Ectodermal cell (in vitro differentiated cells): ENCODE measurements around the gene LRP1-AS.

Source experiments
- H3K27ac ChIP-seq: 2 replicates; pipeline ENCODE4 v1.7.0; 2013; ENCODE audit warnings: mild to moderate bottlenecking, low read depth, low read length; ENCODE audit not compliant: insufficient read depth, poor library complexity, severe bottlenecking
- H3K27me3 ChIP-seq: 2 replicates; pipeline ENCODE4 v1.7.0; 2013; ENCODE audit warnings: mild to moderate bottlenecking, low read length; ENCODE audit not compliant: insufficient read depth, control insufficient read depth, poor library complexity, severe bottlenecking
- H3K36me3 ChIP-seq: one replicate; pipeline ENCODE4 v1.7.0; 2013; ENCODE audit warnings: low read length; ENCODE audit not compliant: control insufficient read depth, insufficient read depth
- H3K4me1 ChIP-seq: one replicate; pipeline ENCODE4 v1.7.0; 2013; ENCODE audit warnings: low read length; ENCODE audit not compliant: control insufficient read depth, insufficient read depth
- H3K4me3 ChIP-seq: 2 replicates; pipeline ENCODE4 v1.7.0; 2013; ENCODE audit warnings: low read depth, low read length, control low read depth; ENCODE audit not compliant: insufficient read depth
- H3K9me3 ChIP-seq: 2 replicates; pipeline ENCODE4 v1.7.0; 2013; ENCODE audit warnings: mild to moderate bottlenecking, low read length, moderate library complexity; ENCODE audit not compliant: control insufficient read depth
- WGBS, 2 experiments: methylation state at CpG; one replicate each; pipeline ENCODE4 v1.1.7; 2013; ENCODE audit warnings: missing lambda C conversion rate in 2 of 2; 5-methylcytosine and 5-hydroxymethylcytosine counted together

The LRP1-AS gene

GRCh38 chr12:57099766-57100165 lies 47.7 kb downstream of the LRP1-AS start:
- peaks cover 4% of the 10 kb centered on the region for H3K4me1 ChIP-seq
- no peak overlapping the region for H3K4me3 ChIP-seq
- no peak overlapping the region for H3K27ac ChIP-seq
- no peaks in the 10 kb centered on the region for H3K9me3 ChIP-seq
- peaks cover 9% of the 10 kb centered on the region for H3K36me3 ChIP-seq
- WGBS, 2 experiments = 92 to 93% methylated on average over 12 of the region's 12 CpGs
- no peaks in the 10 kb centered on the region for H3K27me3 ChIP-seq

- H3K36me3 ChIP-seq = peaks cover 13% of the 10 kb centered on the region
- no peaks in the 10 kb centered on the region for H3K27me3 ChIP-seq
- peaks cover 10% of the 10 kb centered on the region for H3K4me1 ChIP-seq
- no peak overlapping the region for H3K27ac ChIP-seq
- 94 to 96% methylated on average over 11 of the region's 11 CpGs for WGBS, 2 experiments
- H3K9me3 ChIP-seq = no peaks in the 10 kb centered on the region
- no peak overlapping the region for H3K4me3 ChIP-seq
These were observed 48.2 kb downstream of the LRP1-AS start for GRCh38 chr12:57099047-57099714.

DNA sequence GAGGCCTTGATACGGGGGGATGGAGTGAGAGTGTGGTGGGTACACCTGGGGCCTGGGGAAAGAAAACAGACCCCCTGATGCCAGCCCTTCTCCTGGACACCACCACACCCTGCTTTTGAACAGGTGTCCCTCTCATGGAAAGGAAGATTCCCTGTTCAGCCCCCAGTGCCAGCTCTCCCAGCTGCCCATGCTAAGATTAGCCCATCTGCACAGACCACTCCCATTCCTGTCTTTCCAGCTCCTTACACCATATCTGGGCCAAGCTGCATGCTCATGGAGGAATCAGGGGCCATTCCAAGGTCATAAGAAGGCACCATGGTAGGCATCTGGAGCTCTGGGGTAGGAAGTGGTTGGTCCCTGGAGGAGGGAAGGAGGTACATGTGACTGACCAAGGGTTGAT lies 48.9 kb downstream of the LRP1-AS start:
- WGBS, 2 experiments = 100% methylated on average over 1 of the region's 1 CpG
- Histone ChIP-seq H3K27ac (no peak overlapping the region), H3K9me3 (no peaks in the 10 kb centered on the region), H3K27me3 (no peaks in the 10 kb centered on the region), H3K4me1 (peaks cover 16% of the 10 kb centered on the region), H3K4me3 (no peak overlapping the region), H3K36me3 (peaks cover 13% of the 10 kb centered on the region)

DNA sequence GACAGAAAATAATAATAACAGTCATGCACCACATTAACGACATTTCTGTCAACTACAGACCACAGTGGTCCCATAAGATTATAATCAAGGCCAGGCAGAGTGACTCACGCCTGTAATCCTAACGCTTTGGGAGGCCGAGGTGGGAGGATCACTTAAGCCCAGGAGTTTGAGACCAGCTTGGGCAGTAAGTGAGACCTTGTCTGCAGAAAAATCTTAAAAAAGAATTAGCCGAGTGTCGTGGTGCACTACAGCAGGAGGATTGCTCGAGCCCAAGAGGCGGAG lies 49.9 kb downstream of the LRP1-AS start:
- peaks cover 22% of the 10 kb centered on the region for H3K36me3 ChIP-seq
- H3K27ac ChIP-seq = no peak overlapping the region
- no peak overlapping the region for H3K4me3 ChIP-seq
- 90 to 93% methylated on average over 8 of the region's 8 CpGs for WGBS, 2 experiments
- H3K27me3 ChIP-seq = no peaks in the 10 kb centered on the region
- H3K4me1 ChIP-seq = peaks cover 23% of the 10 kb centered on the region
- H3K9me3 ChIP-seq = no peaks in the 10 kb centered on the region

DNA sequence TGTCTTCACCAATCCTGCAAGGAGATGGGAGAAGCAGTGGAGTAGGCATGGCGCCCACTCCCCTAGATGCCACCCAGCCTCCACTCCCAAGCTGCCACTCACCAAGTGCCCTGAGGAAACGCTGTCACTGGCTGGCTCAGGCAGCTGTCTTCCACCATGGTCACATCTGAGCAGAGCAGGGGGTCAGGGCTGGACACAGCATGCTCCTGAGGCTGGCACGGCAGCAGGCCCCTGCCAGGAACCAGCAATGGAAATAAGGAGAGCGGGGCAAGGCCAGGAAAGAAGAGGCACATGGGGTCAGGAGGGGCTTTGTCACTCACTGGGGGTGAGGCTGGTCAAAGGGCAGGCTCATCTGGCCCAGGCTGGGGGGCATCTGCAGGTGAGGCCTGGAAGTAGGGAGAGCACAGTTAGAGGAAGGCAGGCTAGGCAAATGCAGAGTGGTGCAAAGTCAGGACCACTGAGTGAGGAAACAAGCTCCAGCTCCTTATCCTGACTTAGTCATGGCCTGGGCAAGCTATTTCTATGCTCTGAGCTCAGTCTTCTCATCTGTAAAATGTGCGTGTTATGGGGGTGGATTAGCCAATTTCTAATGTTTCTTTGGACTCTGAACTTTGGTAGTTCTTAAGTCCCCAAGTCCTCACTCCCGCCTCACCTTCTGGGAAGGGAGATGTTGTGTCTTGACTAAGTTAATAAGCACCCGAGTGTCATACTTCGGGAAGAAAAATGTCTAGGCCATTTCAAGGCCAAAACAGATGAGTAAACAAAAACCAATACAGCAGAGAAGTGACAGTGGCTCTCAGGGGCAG lies 50.5 kb downstream of the LRP1-AS start:
- WGBS, 2 experiments = 92 to 94% methylated on average over 8 of the region's 8 CpGs
- Histone ChIP-seq H3K4me3 (no peak overlapping the region), H3K27me3 (no peaks in the 10 kb centered on the region), H3K9me3 (no peaks in the 10 kb centered on the region), H3K27ac (no peak overlapping the region), H3K4me1 (peaks cover 29% of the 10 kb centered on the region), H3K36me3 (peaks cover 26% of the 10 kb centered on the region)

- peaks cover 32% of the 10 kb centered on the region for H3K4me1 ChIP-seq
- H3K27ac ChIP-seq = no peak overlapping the region
- H3K27me3 ChIP-seq = no peaks in the 10 kb centered on the region
- H3K9me3 ChIP-seq = no peaks in the 10 kb centered on the region
- H3K36me3 ChIP-seq = peaks cover 26% of the 10 kb centered on the region
- H3K4me3 ChIP-seq = no peak overlapping the region
- WGBS, 2 experiments = 91 to 97% methylated on average over 6 of the region's 6 CpGs
These were observed 51.3 kb downstream of the LRP1-AS start for GRCh38 chr12:57096099-57096572.

- peaks cover 26% of the 10 kb centered on the region for H3K36me3 ChIP-seq
- H3K4me1 ChIP-seq = peaks cover 39% of the 10 kb centered on the region
- 95 to 97% methylated on average over 3 of the region's 3 CpGs for WGBS, 2 experiments
- H3K27me3 ChIP-seq = no peaks in the 10 kb centered on the region
- no peak overlapping the region for H3K4me3 ChIP-seq
- H3K9me3 ChIP-seq = no peaks in the 10 kb centered on the region
- H3K27ac ChIP-seq = no peak overlapping the region
These were observed 52.0 kb downstream of the LRP1-AS start for GRCh38 chr12:57095440-57095839.
